KMS-11 (cell line): ENCODE data around the gene MSI2.

ENCODE experiments used
- H2AFZ ChIP-seq: fragments of 200-600 bp; sonication (generic); 2 replicates; pipeline ENCODE4 v1.6.1; 2016; ENCODE audit warnings: antibody characterized with exemption, mixed run types, low read depth
- H3K27ac ChIP-seq: fragments of 200-600 bp; sonication (generic); 2 replicates; pipeline ENCODE4 v1.6.1; 2016; ENCODE audit warnings: mild to moderate bottlenecking, mixed run types
- H3K27me3 ChIP-seq: fragments of 200-600 bp; sonication (generic); 2 replicates; pipeline ENCODE4 v1.6.1; 2017; ENCODE audit warnings: mild to moderate bottlenecking, low read depth, mixed run types, moderate library complexity; ENCODE audit not compliant: insufficient read depth
- H3K36me3 ChIP-seq: fragments of 200-600 bp; sonication (generic); 2 replicates; pipeline ENCODE4 v1.6.1; 2017; ENCODE audit warnings: mild to moderate bottlenecking, mixed run types; ENCODE audit not compliant: insufficient read depth
- H3K4me1 ChIP-seq: fragments of 200-600 bp; sonication (generic); 2 replicates; pipeline ENCODE4 v1.6.1; 2016; ENCODE audit warnings: mild to moderate bottlenecking, low read depth, mixed run types; ENCODE audit not compliant: poor library complexity, severe bottlenecking
- H3K4me2 ChIP-seq: fragments of 200-600 bp; sonication (generic); 2 replicates; pipeline ENCODE4 v1.7.0; 2016; ENCODE audit warnings: mild to moderate bottlenecking, mixed run types
- H3K4me3 ChIP-seq: fragments of 200-600 bp; sonication (generic); IDR thresholded peaks from 2 replicates; pipeline ENCODE4 v1.6.1; 2017; ENCODE audit warnings: low read depth, low read length, mixed read lengths; ENCODE audit not compliant: insufficient read depth
- H3K79me2 ChIP-seq: fragments of 200-600 bp; sonication (generic); 2 replicates; pipeline ENCODE4 v1.6.1; 2016; ENCODE audit warnings: low read depth, mixed run types; ENCODE audit not compliant: insufficient read depth
- H3K9ac ChIP-seq: fragments of 200-600 bp; sonication (generic); 2 replicates; pipeline ENCODE4 v1.6.1; 2016; ENCODE audit warnings: mild to moderate bottlenecking, mixed run types
- H4K20me1 ChIP-seq: fragments of 200-600 bp; sonication (generic); 2 replicates; pipeline ENCODE4 v1.6.1; 2016; ENCODE audit warnings: mild to moderate bottlenecking, mixed run types; ENCODE audit not compliant: insufficient read depth
- CTCF ChIP-seq: fragments of 200-600 bp; sonication (generic); conservative IDR thresholded peaks from 2 replicates; pipeline ENCODE4 v1.6.1; 2017; ENCODE audit warnings: low read depth, mild to moderate bottlenecking, antibody characterized with exemption, low read length, moderate library complexity, mixed read lengths

MSI2 gene

GRCh38 chr17:57368637-57369336 is 112.5 kb downstream of the MSI2 start:
- Histone ChIP-seq H3K9ac (peak overlapping the region; percentile 31; the same call in 1 of the 2 replicates), H2AFZ (no peak overlapping the region), H3K4me1 (peaks cover 97% of the 10 kb centered on the region), H3K36me3 (no peaks in the 10 kb centered on the region), H3K27me3 (no peaks in the 10 kb centered on the region), H3K79me2 (peaks cover 87% of the 10 kb centered on the region), H4K20me1 (no peaks in the 10 kb centered on the region), H3K27ac (peak overlapping the region; percentile 76), H3K4me2 (peak overlapping the region; percentile 91), H3K4me3 (no peak overlapping the region)
- 0 out of 2 replicates have a peak, but pooled peaks have one; percentile 16 for TF ChIP-seq CTCF

GRCh38 chr17:57369509-57369945 is 113.2 kb downstream of the MSI2 start:
- Histone ChIP-seq H3K4me1 (peaks cover 90% of the 10 kb centered on the region), H4K20me1 (no peaks in the 10 kb centered on the region), H3K4me2 (peak overlapping the region; percentile 91), H3K27me3 (no peaks in the 10 kb centered on the region), H2AFZ (no peak overlapping the region), H3K9ac (peak overlapping the region; percentile 11; the same call in 1 of the 2 replicates), H3K79me2 (peaks cover 87% of the 10 kb centered on the region), H3K4me3 (no peak overlapping the region), H3K36me3 (no peaks in the 10 kb centered on the region), H3K27ac (peak overlapping the region; percentile 76)
- no peak for TF ChIP-seq CTCF

GRCh38 chr17:57370037-57370581 is 113.8 kb downstream of the MSI2 start:
- Histone ChIP-seq H3K4me1 (peaks cover 84% of the 10 kb centered on the region), H3K4me2 (peak overlapping the region; percentile 91), H3K27ac (peak overlapping the region; percentile 76; the same call in 1 of the 2 replicates), H3K9ac (no peak overlapping the region), H3K36me3 (no peaks in the 10 kb centered on the region), H3K27me3 (no peaks in the 10 kb centered on the region), H2AFZ (no peak overlapping the region), H4K20me1 (no peaks in the 10 kb centered on the region), H3K79me2 (peaks cover 86% of the 10 kb centered on the region), H3K4me3 (no peak overlapping the region)
- TF ChIP-seq CTCF: no peak

- Histone ChIP-seq H3K4me1 (peaks cover 79% of the 10 kb centered on the region), H3K79me2 (peaks cover 82% of the 10 kb centered on the region), H3K27me3 (no peaks in the 10 kb centered on the region), H3K9ac (no peak overlapping the region), H3K36me3 (no peaks in the 10 kb centered on the region), H4K20me1 (no peaks in the 10 kb centered on the region), H2AFZ (no peak overlapping the region), H3K27ac (peak overlapping the region; percentile 76; the same call in 1 of the 2 replicates), H3K4me3 (no peak overlapping the region), H3K4me2 (peak overlapping the region; percentile 91; the same call in 1 of the 2 replicates)
- no peak for TF ChIP-seq CTCF
Measured at GRCh38 chr17:57370619-57371018, 114.3 kb downstream of the MSI2 start.
